HG02870 (cell line): ENCODE data around the gene CDADC1.
"Not testable (repeated sequence)": the region's sequence is repeated elsewhere in the genome, so short reads cannot be mapped to it uniquely, and the experiment has no call there.

Experiments used
- ATAC-seq: cut with Tn5 transposase; IDR thresholded peaks from one replicate; pipeline ENCODE4 v1.9.1; 2021; ENCODE audit warnings: mild to moderate bottlenecking, moderate library complexity; ENCODE audit not compliant: unreplicated experiment

Gene CDADC1

DNA sequence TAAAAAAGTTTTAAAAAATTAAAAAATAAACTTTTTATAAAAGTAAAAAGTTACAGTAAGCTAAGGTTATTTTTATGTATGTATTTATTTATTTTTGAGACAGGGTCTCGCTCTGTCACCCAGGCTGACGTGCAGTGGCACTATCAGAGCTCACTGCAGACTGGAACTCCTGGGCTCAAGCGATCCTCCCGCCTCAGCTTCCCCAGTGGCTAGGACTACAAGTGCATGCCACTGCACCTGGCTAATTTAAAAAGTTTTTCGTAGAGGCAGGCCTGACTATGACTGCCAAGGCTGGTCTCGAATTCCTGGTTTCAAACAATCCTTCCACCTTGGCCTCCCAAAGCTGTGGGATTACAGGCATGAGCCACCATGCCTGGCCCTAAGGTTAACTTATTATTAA lies 64.1 kb downstream of the CDADC1 start:
- ATAC-seq: no peak

GRCh38 chr13:49314344-49314882 lies 66.7 kb downstream of the CDADC1 start:
- no peak for ATAC-seq

GRCh38 chr13:49315036-49315565 lies 67.4 kb downstream of the CDADC1 start:
- ATAC-seq: no peak

GRCh38 chr13:49315756-49316482 lies 68.2 kb downstream of the CDADC1 start:
- ATAC-seq: no peak

DNA sequence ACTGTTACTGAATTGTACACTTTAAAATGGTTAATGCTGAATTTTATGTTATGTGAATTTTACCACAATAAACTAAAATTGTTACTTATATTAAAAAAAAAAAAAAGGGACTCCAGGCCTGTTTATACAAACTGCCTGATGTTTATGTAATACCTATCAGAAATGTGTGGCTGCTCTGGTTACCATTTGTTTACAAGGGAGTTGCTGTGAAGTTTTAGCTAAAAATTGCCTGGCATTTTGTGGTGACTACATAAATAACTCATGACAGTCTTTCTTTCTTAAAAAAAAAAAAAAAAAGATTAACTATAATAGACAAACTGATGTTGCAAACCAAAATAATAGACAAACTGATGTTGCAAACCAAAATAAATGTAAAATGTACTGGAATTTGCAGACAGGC lies 71.8 kb downstream of the CDADC1 start:
- no peak for ATAC-seq

DNA sequence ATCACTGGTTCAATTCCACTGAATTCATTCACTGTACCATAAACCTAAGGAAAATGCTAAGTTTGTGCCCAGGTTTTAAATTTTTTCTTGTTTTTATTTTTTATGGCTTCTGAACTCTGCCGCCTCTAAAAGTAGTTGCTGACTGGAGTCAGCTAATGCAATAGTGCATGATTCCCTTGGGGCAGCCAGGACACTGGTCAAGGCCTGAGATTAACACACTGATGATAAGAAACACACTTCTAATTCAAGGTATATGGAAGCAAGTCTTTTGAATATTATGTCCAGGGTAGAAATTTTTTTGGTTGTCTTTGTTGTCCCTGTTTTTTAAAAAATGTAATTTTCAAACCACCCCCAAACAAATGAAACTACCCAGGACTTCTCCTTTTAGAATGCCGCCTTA lies 72.2 kb downstream of the CDADC1 start:
- no peak for ATAC-seq

DNA sequence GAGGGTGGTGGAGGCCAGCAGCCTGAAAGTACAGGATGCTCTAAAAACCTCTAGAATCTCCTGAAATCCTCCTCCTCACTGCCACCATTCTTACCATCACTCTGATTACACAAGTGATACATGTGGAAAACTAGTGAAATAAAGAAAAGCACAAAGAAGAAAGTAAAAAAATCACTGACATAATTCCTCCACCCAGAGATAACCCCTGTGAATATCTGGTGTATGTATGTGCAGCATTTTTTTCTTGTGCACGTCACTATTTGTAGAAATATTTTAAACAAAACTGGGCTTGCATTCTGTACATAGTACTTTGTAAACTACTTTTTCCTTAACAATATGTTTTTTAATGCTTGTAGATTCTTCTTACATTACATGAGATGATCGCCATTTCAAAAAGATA lies 73.2 kb downstream of the CDADC1 start:
- ATAC-seq: no peak

- no peak for ATAC-seq
Observed at GRCh38 chr13:49322702-49323101, 75.0 kb downstream of the CDADC1 start.

DNA sequence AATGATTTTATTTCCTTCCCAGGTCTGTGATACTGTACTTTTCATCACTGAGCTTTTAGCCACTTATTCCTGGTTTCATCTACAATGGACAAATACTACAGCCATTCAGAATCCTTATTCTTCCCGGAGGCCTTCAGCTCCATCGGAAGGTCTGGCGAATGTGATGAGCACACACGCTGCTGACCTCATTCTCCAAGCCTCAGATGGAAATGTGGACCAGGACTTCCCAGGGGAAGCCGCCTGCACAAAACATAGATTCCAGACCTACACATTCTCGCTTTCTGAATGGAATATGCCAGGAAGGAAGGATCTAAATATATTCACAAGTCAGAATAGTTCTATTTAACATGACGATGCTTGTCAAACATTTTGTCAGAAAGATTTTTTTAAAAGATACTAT lies 75.6 kb downstream of the CDADC1 start:
- ATAC-seq: no peak

GRCh38 chr13:49326222-49326917 lies 78.6 kb downstream of the CDADC1 start:
- no peak for ATAC-seq

DNA sequence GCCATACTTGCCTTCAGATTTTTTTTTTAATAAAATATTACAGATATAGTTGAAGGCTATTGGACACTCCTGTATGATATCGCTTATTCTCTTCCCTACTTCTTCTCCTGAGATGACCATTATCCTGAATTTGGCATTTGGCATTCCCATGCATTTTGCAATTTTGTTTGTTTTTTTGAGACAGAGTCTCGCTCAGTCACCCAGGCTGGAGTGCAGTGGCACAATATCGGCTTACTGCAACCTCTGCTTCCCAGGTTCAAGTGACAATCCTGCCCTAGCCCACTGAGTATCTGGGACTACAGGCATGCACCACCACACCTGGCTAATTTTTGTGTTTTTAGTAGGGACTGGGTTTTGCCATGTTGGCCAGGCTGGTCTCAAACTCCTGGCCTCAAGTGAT lies 79.4 kb downstream of the CDADC1 start:
- not testable (repeated sequence) for ATAC-seq

- ATAC-seq: no peak
Observed at GRCh38 chr13:49329831-49330545, 82.3 kb downstream of the CDADC1 start.

DNA sequence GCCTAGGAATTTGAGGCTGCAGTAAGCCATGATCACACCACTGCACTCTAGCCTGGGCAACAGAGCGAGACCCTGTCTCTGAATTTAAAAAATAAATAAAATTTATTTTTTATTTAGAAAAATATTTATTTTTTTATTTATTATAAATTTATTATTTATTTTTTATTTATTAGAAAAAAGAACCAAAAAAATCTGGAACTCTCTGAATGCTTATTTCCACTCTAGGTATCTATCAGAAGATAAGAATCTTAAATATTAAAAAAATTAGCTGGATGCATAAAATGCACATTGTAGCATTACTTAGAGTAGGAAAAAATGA lies 82.8 kb downstream of the CDADC1 start:
- no peak for ATAC-seq

- ATAC-seq: no peak
Observed at GRCh38 chr13:49336655-49337054, 88.9 kb downstream of the CDADC1 start.

DNA sequence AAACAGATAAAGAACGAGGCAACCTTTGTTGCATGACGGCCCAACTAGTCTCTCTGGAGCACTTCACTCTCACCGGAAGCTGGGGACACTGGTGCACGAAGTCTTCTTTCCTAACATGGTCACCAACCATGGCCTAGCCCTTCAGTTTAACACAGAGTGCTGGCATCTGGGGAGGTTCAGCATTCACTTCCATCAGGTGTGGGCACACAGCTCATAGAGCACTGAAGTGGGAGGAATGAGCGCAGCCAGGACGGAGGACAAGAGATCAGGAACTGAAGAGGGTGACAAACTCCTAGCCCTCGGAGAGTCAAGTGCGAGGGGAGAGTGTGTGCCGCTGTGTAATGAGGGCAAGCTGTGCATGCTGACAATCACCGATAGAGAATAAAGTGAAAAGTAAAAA lies 92.4 kb downstream of the CDADC1 start:
- ATAC-seq: no peak

GRCh38 chr13:49341517-49341916 lies 93.8 kb downstream of the CDADC1 start:
- no peak for ATAC-seq

DNA sequence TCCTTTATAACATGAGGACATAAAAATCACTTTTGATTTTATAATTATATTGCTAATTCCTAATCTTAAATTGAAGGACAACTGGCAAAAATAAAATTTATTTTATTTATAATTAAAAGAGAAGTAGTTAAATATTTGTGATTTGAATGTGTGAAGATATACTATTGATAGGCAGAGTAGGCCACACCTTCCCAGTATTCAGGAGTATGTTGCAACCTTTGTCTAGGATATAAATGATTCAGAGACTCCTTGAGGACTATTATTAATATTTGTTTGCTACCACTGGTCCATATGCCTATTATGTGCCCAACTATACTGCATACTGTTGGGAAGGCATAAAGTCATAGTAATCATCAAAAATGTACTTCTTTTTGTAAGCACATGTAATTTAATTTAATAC lies 94.2 kb downstream of the CDADC1 start:
- no peak for ATAC-seq

DNA sequence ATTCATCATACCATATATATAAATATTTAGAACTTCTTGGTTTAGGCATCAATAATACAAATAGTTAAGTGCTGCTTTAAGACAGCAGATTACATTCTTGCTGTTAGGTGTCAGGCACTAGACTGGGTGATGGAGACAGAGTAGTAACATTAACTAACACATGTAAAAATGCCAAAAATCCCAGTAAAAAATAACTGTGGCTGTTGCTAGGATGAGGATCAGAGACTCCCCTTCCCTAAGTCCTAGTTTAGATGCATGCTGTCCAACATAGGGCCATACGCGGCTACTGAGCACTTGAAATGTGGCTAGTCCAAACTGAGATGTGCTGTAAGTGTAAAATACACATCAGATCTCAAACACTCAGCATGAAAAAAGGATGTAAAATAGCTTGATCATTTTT lies 94.7 kb downstream of the CDADC1 start:
- ATAC-seq: no peak
